HL-60 (cell line): ENCODE data around the gene CES2.
"Not testable (repeated sequence)": the region's sequence is repeated elsewhere in the genome, so short reads cannot be mapped to it uniquely, and the experiment has no call there.

Experiments
- POLR2AphosphoS5 ChIP-seq: IDR thresholded peaks from 2 replicates; pipeline ENCODE4 v1.6.1; 2012; ENCODE audit warnings: low read depth
- TF ChIP-seq, protein P1 (sequence below): IDR thresholded peaks from one replicate; pipeline ENCODE4 v1.5.1; 2011; ENCODE audit warnings: low read length, control low read depth, inconsistent platforms; ENCODE audit not compliant: insufficient read depth
- TF ChIP-seq, protein P2 (sequence below): IDR thresholded peaks from 2 replicates; pipeline ENCODE4 v1.6.1; 2012; ENCODE audit warnings: low read depth; ENCODE audit not compliant: insufficient replicate concordance

DNA sequence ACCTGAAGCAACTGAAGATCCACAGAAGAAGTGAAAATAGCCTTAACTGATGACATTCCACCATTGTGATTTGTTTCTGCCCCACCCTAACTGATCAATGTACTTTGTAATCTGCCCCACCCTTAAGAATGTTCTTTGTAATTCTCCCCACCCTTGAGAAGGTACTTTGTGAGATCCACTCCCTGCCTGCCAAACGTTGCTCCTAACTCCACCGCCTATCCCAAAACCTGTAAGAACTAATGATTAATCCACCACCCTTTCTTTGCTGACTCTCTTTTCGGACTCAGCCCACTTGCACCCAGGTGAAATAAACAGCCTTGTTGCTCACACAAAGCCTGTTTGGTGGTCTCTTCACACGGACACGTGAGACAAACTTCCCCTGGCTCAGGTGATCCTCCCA is 38.6 kb upstream of the CES2 start:
- TF ChIP-seq, protein P1, sequence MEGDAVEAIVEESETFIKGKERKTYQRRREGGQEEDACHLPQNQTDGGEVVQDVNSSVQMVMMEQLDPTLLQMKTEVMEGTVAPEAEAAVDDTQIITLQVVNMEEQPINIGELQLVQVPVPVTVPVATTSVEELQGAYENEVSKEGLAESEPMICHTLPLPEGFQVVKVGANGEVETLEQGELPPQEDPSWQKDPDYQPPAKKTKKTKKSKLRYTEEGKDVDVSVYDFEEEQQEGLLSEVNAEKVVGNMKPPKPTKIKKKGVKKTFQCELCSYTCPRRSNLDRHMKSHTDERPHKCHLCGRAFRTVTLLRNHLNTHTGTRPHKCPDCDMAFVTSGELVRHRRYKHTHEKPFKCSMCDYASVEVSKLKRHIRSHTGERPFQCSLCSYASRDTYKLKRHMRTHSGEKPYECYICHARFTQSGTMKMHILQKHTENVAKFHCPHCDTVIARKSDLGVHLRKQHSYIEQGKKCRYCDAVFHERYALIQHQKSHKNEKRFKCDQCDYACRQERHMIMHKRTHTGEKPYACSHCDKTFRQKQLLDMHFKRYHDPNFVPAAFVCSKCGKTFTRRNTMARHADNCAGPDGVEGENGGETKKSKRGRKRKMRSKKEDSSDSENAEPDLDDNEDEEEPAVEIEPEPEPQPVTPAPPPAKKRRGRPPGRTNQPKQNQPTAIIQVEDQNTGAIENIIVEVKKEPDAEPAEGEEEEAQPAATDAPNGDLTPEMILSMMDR = not testable (repeated sequence)
- not testable (repeated sequence) for TF ChIP-seq POLR2AphosphoS5
- TF ChIP-seq, protein P2, sequence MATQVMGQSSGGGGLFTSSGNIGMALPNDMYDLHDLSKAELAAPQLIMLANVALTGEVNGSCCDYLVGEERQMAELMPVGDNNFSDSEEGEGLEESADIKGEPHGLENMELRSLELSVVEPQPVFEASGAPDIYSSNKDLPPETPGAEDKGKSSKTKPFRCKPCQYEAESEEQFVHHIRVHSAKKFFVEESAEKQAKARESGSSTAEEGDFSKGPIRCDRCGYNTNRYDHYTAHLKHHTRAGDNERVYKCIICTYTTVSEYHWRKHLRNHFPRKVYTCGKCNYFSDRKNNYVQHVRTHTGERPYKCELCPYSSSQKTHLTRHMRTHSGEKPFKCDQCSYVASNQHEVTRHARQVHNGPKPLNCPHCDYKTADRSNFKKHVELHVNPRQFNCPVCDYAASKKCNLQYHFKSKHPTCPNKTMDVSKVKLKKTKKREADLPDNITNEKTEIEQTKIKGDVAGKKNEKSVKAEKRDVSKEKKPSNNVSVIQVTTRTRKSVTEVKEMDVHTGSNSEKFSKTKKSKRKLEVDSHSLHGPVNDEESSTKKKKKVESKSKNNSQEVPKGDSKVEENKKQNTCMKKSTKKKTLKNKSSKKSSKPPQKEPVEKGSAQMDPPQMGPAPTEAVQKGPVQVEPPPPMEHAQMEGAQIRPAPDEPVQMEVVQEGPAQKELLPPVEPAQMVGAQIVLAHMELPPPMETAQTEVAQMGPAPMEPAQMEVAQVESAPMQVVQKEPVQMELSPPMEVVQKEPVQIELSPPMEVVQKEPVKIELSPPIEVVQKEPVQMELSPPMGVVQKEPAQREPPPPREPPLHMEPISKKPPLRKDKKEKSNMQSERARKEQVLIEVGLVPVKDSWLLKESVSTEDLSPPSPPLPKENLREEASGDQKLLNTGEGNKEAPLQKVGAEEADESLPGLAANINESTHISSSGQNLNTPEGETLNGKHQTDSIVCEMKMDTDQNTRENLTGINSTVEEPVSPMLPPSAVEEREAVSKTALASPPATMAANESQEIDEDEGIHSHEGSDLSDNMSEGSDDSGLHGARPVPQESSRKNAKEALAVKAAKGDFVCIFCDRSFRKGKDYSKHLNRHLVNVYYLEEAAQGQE = not testable (repeated sequence)
